Effector memory CD8-positive, alpha-beta T cell (primary cell): ENCODE results near the gene MEIS3.

Experiments used
- ATAC-seq: fragments of 150-1000 bp; cut with Tn5 transposase; replicated peaks from 2 replicates; pipeline ENCODE4 v1.10.0; 2021; ENCODE audit warnings: mild to moderate bottlenecking, moderate library complexity
- DNase-seq, 3 experiments: peaks; one replicate each; pipeline ENCODE4 v3.0.0; 2021
- H3K27ac Mint-ChIP-seq, 2 donors: one replicate each; pipeline ENCODE4 v1.8.0; 2022; ENCODE audit warnings: mild to moderate bottlenecking in 2 of 2, mixed read lengths in 2 of 2, moderate library complexity in 2 of 2
- H3K27me3 Mint-ChIP-seq, 2 donors: one replicate each; pipeline ENCODE4 v1.8.0; 2022; ENCODE audit warnings: mixed read lengths in 2 of 2
- H3K36me3 Mint-ChIP-seq: one replicate; pipeline ENCODE4 v1.8.0; 2022; ENCODE audit warnings: mild to moderate bottlenecking, moderate library complexity, mixed read lengths; ENCODE audit not compliant: insufficient read depth
- H3K4me1 Mint-ChIP-seq, 2 donors: one replicate each; pipeline ENCODE4 v1.8.0; 2022; ENCODE audit warnings: low read depth in 2 of 2, mixed read lengths in 2 of 2
- H3K4me3 Mint-ChIP-seq, 2 donors: one replicate each; pipeline ENCODE4 v1.8.0; 2022; ENCODE audit warnings: mild to moderate bottlenecking in 2 of 2, mixed read lengths in 2 of 2, moderate library complexity in 2 of 2
- H3K9me3 Mint-ChIP-seq, 2 donors: one replicate each; pipeline ENCODE4 v1.8.0; 2022; ENCODE audit warnings: mixed read lengths in 2 of 2

The MEIS3 gene

DNA sequence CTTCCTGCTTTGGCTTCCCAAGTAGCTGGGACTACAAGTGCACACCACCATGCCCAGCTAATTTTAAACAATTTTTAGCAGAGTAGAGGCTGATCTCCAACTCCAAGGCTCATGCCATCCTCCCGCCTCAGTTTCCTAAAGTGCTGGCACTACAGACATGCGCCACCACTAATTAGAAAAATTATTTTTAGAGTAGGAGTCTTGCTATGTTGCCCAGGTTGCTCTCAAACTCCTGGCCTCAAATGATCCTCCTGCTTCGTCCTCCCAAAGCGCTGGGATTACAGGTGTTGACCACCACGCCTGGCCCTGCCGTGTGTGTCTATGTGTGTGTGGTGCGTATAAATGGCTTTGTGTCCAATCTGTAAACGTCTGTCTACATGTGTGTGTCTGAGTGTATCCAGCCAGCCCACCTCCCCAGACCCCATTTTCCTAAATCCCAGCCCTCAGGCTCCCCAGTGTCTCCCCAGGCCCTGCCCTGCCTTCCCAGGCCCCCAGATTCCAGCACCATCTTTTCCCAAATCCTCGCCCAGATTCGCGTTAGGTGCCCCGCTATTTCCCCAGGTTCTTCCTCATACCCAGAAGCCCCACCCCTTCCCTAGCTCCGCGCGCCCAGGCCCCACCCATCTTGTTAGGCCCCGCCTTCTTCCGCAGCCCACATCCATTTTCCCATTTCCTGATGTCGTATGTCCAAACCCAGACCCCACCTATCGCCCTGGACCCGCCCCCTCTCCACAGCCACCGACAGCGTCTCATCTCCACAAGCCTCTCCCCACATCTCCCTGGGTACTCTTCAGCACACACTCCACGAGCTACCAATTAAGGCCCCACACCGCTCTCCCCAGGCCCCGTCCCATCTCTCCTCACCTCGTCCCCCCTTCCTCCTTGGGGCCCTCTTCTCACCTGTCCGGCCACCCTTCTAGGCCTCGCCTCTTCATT, 27.5 kb upstream of the MEIS3 start:
- peak overlapping the region in 1 of 2 donors; percentile 22 for H3K27ac Mint-ChIP-seq
- ATAC-seq: no peak
- peaks cover 0 to 1% of the 10 kb centered on the region in 2 donors for H3K9me3 Mint-ChIP-seq
- peaks cover 38 to 44% of the 10 kb centered on the region in 2 donors for H3K4me1 Mint-ChIP-seq
- H3K36me3 Mint-ChIP-seq: peaks cover 13% of the 10 kb centered on the region
- DNase-seq: no peak
- peaks cover 76 to 94% of the 10 kb centered on the region in 2 donors for H3K27me3 Mint-ChIP-seq
- peak overlapping the region; percentile 56 to 77 for H3K4me3 Mint-ChIP-seq

DNA sequence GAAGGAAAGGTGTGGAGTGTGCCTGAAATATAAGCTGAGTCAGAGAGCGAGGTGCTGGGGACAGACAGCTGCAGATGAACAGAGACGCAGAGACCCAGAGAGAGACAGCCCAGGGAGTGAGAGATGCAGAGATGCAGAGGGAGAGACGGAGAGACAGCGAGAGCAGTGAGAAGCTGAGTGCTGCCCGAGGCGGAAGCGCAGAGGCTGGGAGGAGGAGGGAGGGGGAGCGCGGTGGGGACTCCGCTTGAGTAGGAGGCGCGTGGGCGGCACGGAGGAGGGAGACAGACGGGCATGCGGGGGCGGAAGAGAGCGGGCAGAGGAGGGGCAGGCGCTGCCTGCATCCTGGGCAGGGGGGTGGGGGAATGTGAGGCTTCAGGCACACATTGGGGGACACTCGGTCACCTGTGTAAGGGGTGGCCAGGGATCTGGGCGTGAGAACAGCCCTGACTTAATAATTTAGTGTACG, 26.6 kb upstream of the MEIS3 start:
- peaks cover 38 to 44% of the 10 kb centered on the region in 2 donors for H3K4me1 Mint-ChIP-seq
- ATAC-seq: peak; percentile 89
- H3K27ac Mint-ChIP-seq: no peak overlapping the region
- peaks cover 13% of the 10 kb centered on the region for H3K36me3 Mint-ChIP-seq
- peak overlapping the region; percentile 70 to 77 for H3K4me3 Mint-ChIP-seq
- peaks cover 83 to 96% of the 10 kb centered on the region in 2 donors for H3K27me3 Mint-ChIP-seq
- H3K9me3 Mint-ChIP-seq: peaks cover 0 to 1% of the 10 kb centered on the region in 2 donors
- peak; percentile 60 to 65 (median 61) for DNase-seq

DNA sequence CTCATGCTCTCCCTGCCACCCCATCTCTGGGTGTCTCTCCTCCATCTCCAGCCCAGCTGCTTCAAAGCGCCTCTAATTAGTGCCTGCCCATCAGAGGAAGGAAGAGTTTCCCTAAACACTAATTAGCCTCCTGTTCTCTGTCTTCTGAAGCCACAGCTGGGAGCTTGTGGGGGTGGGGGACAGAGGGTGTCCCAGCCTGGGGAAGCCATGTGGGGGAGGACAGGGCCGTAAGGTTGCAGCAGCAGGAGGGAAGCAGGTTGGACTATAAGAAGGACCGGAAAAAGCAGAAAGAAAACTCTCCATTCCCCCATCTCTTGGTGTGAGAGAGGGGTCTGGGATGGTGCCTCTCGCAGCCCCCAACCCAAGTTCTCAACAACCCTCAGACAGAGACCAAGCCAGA, 26.2 kb upstream of the MEIS3 start:
- H3K4me1 Mint-ChIP-seq: peaks cover 38 to 44% of the 10 kb centered on the region in 2 donors
- H3K4me3 Mint-ChIP-seq: peak overlapping the region; percentile 70 to 77
- peaks cover 0 to 1% of the 10 kb centered on the region in 2 donors for H3K9me3 Mint-ChIP-seq
- DNase-seq: no peak
- no peak for ATAC-seq
- no peak overlapping the region for H3K27ac Mint-ChIP-seq
- H3K36me3 Mint-ChIP-seq: peaks cover 13% of the 10 kb centered on the region
- H3K27me3 Mint-ChIP-seq: peaks cover 86 to 98% of the 10 kb centered on the region in 2 donors

DNA sequence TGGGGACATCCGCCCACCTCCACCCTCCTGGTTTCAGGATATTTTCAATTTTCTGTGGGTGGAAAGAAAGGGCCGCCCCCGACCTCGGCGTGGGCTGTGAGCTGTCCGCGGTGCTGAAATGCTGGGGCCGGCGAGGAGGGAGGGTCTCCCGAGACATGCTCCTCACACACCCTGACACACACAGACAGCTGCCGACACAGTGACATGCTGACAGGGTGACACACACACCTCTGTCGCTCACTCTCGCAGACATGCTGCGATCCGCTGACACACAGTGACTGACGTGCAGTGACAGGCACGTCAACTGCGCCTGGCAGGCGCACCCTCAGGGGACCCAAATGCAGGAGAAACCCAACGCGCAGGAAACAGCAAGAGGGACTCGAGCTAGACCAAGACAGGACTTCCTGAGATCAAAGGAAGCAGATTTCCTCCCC, 25.1 kb upstream of the MEIS3 start:
- Mint-ChIP-seq H3K9me3 (peaks cover 0 to 1% of the 10 kb centered on the region in 2 donors), H3K4me3 (peak overlapping the region; percentile 37 to 77)

GRCh38 chr19:47443331-47443730, 24.0 kb upstream of the MEIS3 start:
- peaks cover 38 to 44% of the 10 kb centered on the region in 2 donors for H3K4me1 Mint-ChIP-seq
- DNase-seq: no peak
- H3K9me3 Mint-ChIP-seq: peaks cover 0 to 1% of the 10 kb centered on the region in 2 donors
- H3K36me3 Mint-ChIP-seq: peaks cover 13% of the 10 kb centered on the region
- no peak for ATAC-seq
- H3K27me3 Mint-ChIP-seq: peaks cover 83 to 98% of the 10 kb centered on the region in 2 donors
- H3K4me3 Mint-ChIP-seq: peak overlapping the region in 1 of 2 donors; percentile 17
- H3K27ac Mint-ChIP-seq: no peak overlapping the region

More for the DNA sequence above, 25.1 kb upstream of the MEIS3 start:
- Mint-ChIP-seq H3K27me3 (peaks cover 86 to 98% of the 10 kb centered on the region in 2 donors), H3K27ac (no peak overlapping the region), H3K36me3 (peaks cover 13% of the 10 kb centered on the region), H3K4me1 (peaks cover 38 to 44% of the 10 kb centered on the region in 2 donors)
- peak; percentile 9 for ATAC-seq
- no peak for DNase-seq

- H3K36me3 Mint-ChIP-seq: peaks cover 5% of the 10 kb centered on the region
- peaks cover 70 to 90% of the 10 kb centered on the region in 2 donors for H3K27me3 Mint-ChIP-seq
- ATAC-seq: no peak
These were observed 19.5 kb upstream of the MEIS3 start for GRCh38 chr19:47438793-47439220.

DNA sequence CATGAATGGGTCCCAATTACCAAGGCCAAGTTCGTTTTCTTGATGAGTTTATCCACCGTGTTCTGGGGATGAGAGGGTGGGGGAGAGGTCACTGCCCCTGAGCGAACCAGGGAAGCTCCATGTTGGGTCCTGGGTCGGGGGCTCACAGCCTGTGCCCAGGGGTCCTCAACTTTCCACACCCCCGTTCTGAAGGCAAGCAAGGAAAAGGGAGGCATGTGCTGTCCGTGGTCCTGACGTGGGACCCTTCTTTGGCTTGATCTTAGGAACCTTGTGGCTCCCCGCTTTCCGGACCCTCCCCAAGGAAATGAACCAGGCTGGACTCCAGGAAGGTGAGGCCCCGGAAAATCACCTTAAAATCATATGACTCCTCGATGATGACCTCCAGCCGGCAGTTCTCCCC, 18.2 kb upstream of the MEIS3 start:
- peaks cover 3% of the 10 kb centered on the region for H3K36me3 Mint-ChIP-seq
- no peak overlapping the region for H3K4me3 Mint-ChIP-seq
- peaks cover 18 to 22% of the 10 kb centered on the region in 2 donors for H3K4me1 Mint-ChIP-seq
- no peaks in the 10 kb centered on the region for H3K9me3 Mint-ChIP-seq
- H3K27me3 Mint-ChIP-seq: peaks cover 58 to 80% of the 10 kb centered on the region in 2 donors
- H3K27ac Mint-ChIP-seq: no peak overlapping the region
- DNase-seq: no peak
- ATAC-seq: no peak

More at GRCh38 chr19:47438793-47439220, 19.5 kb upstream of the MEIS3 start:
- Mint-ChIP-seq H3K4me1 (peaks cover 27 to 32% of the 10 kb centered on the region in 2 donors), H3K4me3 (no peak overlapping the region), H3K27ac (no peak overlapping the region), H3K9me3 (no peaks in the 10 kb centered on the region)
- no peak for DNase-seq

DNA sequence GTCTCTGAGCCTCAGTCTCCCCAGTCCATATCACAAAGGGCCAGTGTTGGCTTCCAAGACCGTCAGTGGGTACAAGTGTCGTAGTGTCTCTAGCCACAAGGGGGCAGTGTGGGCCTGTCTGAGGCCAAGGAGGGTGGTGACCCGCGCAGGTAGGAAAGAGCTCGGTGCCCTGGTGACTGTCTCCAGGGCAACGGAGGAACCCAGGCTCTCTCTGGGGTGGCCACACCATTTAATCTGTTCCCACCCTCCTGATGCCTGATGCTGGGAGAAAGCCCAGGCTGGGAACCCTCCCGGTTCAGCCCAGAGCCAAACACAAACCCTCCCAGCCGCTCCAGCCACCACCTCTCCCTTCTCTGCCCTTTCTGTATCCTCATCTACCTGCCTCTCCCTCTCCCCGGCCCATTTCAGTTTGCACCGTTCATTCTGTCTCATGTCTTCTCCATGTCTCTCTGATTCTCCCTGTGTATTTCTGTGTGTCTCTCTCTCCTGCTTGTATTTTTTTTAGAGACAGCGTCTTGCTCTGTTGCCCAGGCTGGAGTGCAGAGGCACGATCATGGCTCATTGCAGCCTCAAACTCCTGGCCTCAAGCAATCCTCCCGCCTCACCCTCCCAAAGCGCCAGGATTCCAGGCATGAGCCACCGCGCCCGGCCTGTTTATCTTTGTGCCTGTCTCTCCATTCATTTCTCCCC, 17.5 kb upstream of the MEIS3 start:
- H3K4me1 Mint-ChIP-seq: peaks cover 18 to 22% of the 10 kb centered on the region in 2 donors
- H3K27ac Mint-ChIP-seq: no peak overlapping the region
- no peaks in the 10 kb centered on the region for H3K9me3 Mint-ChIP-seq
- DNase-seq (peak; percentile 87 to 88 (median 87)), ATAC-seq (peak; percentile 87)
- H3K27me3 Mint-ChIP-seq: peaks cover 59 to 80% of the 10 kb centered on the region in 2 donors
- H3K4me3 Mint-ChIP-seq: peak overlapping the region; percentile 11 to 29
- H3K36me3 Mint-ChIP-seq: no peaks in the 10 kb centered on the region

DNA sequence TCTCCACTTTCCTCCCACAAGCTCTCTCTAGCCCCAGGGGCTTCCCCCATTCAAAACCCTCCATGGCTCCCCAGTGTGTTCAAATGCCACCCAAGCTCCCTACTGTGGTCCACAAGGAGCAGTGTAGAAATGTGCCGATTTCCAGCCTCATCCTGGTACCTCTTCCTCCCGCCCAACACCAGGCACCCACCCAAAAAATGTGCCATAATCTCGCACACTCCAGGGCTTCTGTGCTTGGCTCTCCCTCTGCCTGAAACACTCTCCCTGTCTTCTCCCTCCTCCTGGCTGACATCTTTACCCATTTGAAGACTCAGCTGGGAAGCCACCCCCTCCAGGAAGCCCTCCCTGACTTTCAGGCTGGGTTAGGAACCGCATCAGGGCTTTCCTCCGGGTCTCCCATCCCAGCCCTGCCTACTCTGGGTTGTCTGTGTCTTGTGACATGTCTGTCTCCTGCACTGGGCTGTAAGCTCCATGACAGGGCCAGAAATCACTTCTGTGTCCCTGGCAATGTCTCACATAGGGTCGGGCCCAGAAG, 16.6 kb upstream of the MEIS3 start:
- Mint-ChIP-seq H3K9me3 (no peaks in the 10 kb centered on the region), H3K27me3 (peaks cover 56 to 81% of the 10 kb centered on the region in 2 donors), H3K36me3 (no peaks in the 10 kb centered on the region), H3K4me3 (peak overlapping the region; percentile 61 to 71), H3K4me1 (peaks cover 18 to 22% of the 10 kb centered on the region in 2 donors), H3K27ac (no peak overlapping the region)
- DNase-seq: no peak
- ATAC-seq: no peak

DNA sequence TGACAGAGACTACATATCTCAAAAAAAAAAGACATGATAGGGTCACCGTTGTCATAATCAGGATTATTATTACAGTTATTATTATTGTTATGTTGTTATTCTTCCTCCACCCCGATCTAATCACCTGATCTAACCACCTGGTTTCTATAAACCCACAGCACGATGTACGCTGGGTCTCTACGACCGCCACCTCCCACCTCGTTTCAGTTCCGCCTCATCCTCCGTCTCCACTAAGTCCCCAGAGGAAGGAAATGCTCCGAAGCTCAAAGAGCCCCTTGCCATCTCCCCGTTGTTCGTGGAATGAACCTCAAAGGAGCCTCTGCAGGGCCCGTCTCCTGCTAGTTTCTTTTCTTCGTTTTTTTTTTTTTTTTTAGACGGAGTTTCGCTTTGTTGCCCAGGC, 15.9 kb upstream of the MEIS3 start:
- no peak overlapping the region for H3K27ac Mint-ChIP-seq
- H3K9me3 Mint-ChIP-seq: no peaks in the 10 kb centered on the region
- DNase-seq (no peak), ATAC-seq (peak; percentile 61)
- peaks cover 56 to 81% of the 10 kb centered on the region in 2 donors for H3K27me3 Mint-ChIP-seq
- peak overlapping the region; percentile 61 to 71 for H3K4me3 Mint-ChIP-seq
- H3K36me3 Mint-ChIP-seq: no peaks in the 10 kb centered on the region
- H3K4me1 Mint-ChIP-seq: peaks cover 21 to 22% of the 10 kb centered on the region in 2 donors

- no peaks in the 10 kb centered on the region for H3K36me3 Mint-ChIP-seq
- DNase-seq (no peak), ATAC-seq (no peak)
- no peak overlapping the region for H3K27ac Mint-ChIP-seq
- H3K4me1 Mint-ChIP-seq: peaks cover 22 to 26% of the 10 kb centered on the region in 2 donors
- peaks cover 58 to 80% of the 10 kb centered on the region in 2 donors for H3K27me3 Mint-ChIP-seq
- no peak overlapping the region for H3K4me3 Mint-ChIP-seq
- H3K9me3 Mint-ChIP-seq: no peaks in the 10 kb centered on the region
These were observed 14.8 kb upstream of the MEIS3 start for GRCh38 chr19:47434088-47434487.

- ATAC-seq (no peak), DNase-seq (no peak)
These were observed 13.8 kb upstream of the MEIS3 start for GRCh38 chr19:47433121-47433520.

DNA sequence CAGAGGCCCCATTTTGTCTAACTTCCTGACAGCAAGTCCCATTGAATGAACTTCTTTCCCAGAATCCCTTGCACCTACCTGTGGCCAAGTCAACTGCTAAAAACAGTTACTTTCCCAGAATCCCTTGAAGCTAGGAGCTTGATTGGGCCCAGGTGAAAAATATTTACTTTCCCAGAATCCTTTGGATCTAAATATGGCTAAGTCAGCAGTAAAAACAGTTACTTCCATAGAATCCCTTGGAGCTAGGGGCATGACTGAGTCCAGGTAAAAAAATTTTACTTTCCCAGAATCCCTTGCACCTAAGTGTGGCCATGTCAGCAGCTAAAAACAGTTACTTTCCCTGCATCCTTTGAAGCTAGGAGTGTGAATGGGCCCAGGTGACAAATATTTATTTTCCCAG, 13.2 kb upstream of the MEIS3 start:
- DNase-seq (no peak), ATAC-seq (no peak)
- H3K27me3 Mint-ChIP-seq: peaks cover 42 to 64% of the 10 kb centered on the region in 2 donors
- no peaks in the 10 kb centered on the region for H3K36me3 Mint-ChIP-seq
- H3K4me3 Mint-ChIP-seq: no peak overlapping the region
- H3K4me1 Mint-ChIP-seq: peaks cover 22 to 26% of the 10 kb centered on the region in 2 donors
- no peak overlapping the region for H3K27ac Mint-ChIP-seq
- no peaks in the 10 kb centered on the region for H3K9me3 Mint-ChIP-seq

More at GRCh38 chr19:47433121-47433520, 13.8 kb upstream of the MEIS3 start:
- Mint-ChIP-seq H3K4me3 (no peak overlapping the region), H3K4me1 (peaks cover 22 to 26% of the 10 kb centered on the region in 2 donors), H3K27me3 (peaks cover 49 to 70% of the 10 kb centered on the region in 2 donors), H3K36me3 (no peaks in the 10 kb centered on the region), H3K27ac (no peak overlapping the region), H3K9me3 (no peaks in the 10 kb centered on the region)
